Stomach (tissue), 9 donors: Measurements from ENCODE around the gene PARVB. TPM values are rescaled to one million over a fixed set of nuclear protein-coding genes. Genes with fewer than 3 reads are reported as not detected.

Experiments
- DNase-seq, 2 donors: peaks; one replicate each; pipeline versions ENCODE4 v3.0.0 to v3.0.0-alpha.2; 2013 to 2019
- H3K27ac ChIP-seq, 5 donors: fragments of 200-600 bp in 4 of 5; sonication (generic) in 4 of 5; one replicate each; pipeline ENCODE4 v1.5.1; 2013 to 2019; ENCODE audit warnings: mild to moderate bottlenecking in 1 of 5, moderate library complexity in 1 of 5
- H3K27me3 ChIP-seq, 3 donors: fragments of 200-600 bp; sonication (generic); one replicate each; pipeline ENCODE4 v1.5.1; 2017 to 2019; ENCODE audit warnings: mixed run types in 1 of 3
- H3K36me3 ChIP-seq, 4 donors: fragments of 200-600 bp; sonication (generic); 1 replicate in 3 of 4; 2 replicates in 1 of 4; pipeline ENCODE4 v1.5.1; 2016 to 2019
- H3K4me1 ChIP-seq, 4 donors: fragments of 200-600 bp; sonication (generic); one replicate each; pipeline ENCODE4 v1.5.1; 2016 to 2019
- H3K4me3 ChIP-seq, 4 donors: fragments of 200-600 bp; sonication (generic) in 3 of 4; one replicate each; pipeline ENCODE4 v1.5.1; 2016 to 2019; ENCODE audit warnings: mild to moderate bottlenecking in 1 of 4
- H3K9me3 ChIP-seq, 4 donors: fragments of 200-600 bp; sonication (generic); one replicate each; pipeline ENCODE4 v1.5.1; 2016 to 2019
- CTCF ChIP-seq, 7 experiments: fragments of 450-650 bp in 4 of 7; fragments of 200-600 bp in 3 of 7; sonication (generic) in 3 of 7; IDR thresholded peaks; one replicate each; pipeline ENCODE4 v1.5.1; 2016 to 2019; ENCODE audit warnings: antibody characterized with exemption in 7 of 7, control low read depth in 2 of 7, mild to moderate bottlenecking in 1 of 7
- EP300 ChIP-seq: sonication (generic); formaldehyde crosslinking; IDR thresholded peaks from one replicate; pipeline ENCODE4 v1.6.1; 2017; ENCODE audit warnings: antibody characterized with exemption
- POLR2A ChIP-seq, 4 donors: fragments of 450-650 bp; IDR thresholded peaks; one replicate each; pipeline ENCODE4 v1.6.1; 2016; ENCODE audit warnings: antibody characterized with exemption in 4 of 4, control low read depth in 2 of 4, mild to moderate bottlenecking in 1 of 4, moderate library complexity in 1 of 4
- POLR2AphosphoS5 ChIP-seq, 3 donors: sonication (generic); formaldehyde crosslinking; IDR thresholded peaks; one replicate each; pipeline ENCODE4 v1.6.1; 2016; ENCODE audit warnings: antibody characterized with exemption in 3 of 3
- WGBS, 5 donors: extraction: QIAGEN DNeasy Blood & Tissue Kit in 3 of 5; methylation state at CpG; one replicate each; pipeline versions ENCODE4 v1.1.5 to v1.1.7; 2013 to 2018; 5-methylcytosine and 5-hydroxymethylcytosine counted together
- intact Hi-C: fragments of 100-400 bp; cut with DNase I; formaldehyde crosslinking; loops from one replicate; pipeline ENCODE4 v1.15.1; 2023; ENCODE audit warnings: low total_unique reads
- polyA plus RNA-seq, 3 donors: library from polyadenylated mRNA; stranded (reverse); fragments of 200-250 nt; gene quantifications; one replicate each; pipeline ENCODE4 v1.2.3, GENCODE V29; 2013
- total RNA-seq, 5 donors: library from RNA; depleted of rRNA; stranded (reverse); fragments of >200 nt; gene quantifications; one replicate each; pipeline versions ENCODE4 v1.1.0 to v1.2.3, GENCODE V29; 2014 to 2016
- donor health status: healthy with polysubstance abuse.
- donor health status: Bipolar disorder and iron deficiency.
- donor health status: healthy.

The PARVB gene
- total and polyA plus RNA-seq, 8 donors: 2.9 to 143 (median 19.1) TPM

- intact Hi-C loops: no loop called here
- Histone ChIP-seq H3K36me3 (peaks cover 11 to 24% (median 20%) of the 10 kb centered on the region in 4 donors), H3K27me3 (no peaks in the 10 kb centered on the region), H3K4me1 (no peaks in the 10 kb centered on the region), H3K27ac (no peak overlapping the region), H3K9me3 (peaks cover 0 to 11% (median 4%) of the 10 kb centered on the region in 4 donors), H3K4me3 (no peak overlapping the region)
- 80 to 90% (median 88%) methylated on average over 8 of the region's 8 CpGs for WGBS, 5 donors
- TF ChIP-seq POLR2A (IDR thresholded peaks at IDR 0.05): no peak
- no peak for TF ChIP-seq POLR2AphosphoS5 (IDR thresholded peaks at IDR 0.05)
- no peak for DNase-seq
These were observed 21.1 kb upstream of the PARVB start for GRCh38 chr22:44002997-44003396.

- peaks cover 6 to 18% (median 15%) of the 10 kb centered on the region in 4 donors for H3K36me3 ChIP-seq
- intact Hi-C loops: no loop called here
- H3K27ac ChIP-seq: no peak overlapping the region
- TF ChIP-seq CTCF (IDR thresholded peaks at IDR 0.05) (peak in 1 of 7 experiments; percentile 3), POLR2AphosphoS5 (IDR thresholded peaks at IDR 0.05) (no peak)
- H3K4me3 ChIP-seq: no peak overlapping the region
- H3K27me3 ChIP-seq: no peaks in the 10 kb centered on the region
- no peaks in the 10 kb centered on the region for H3K4me1 ChIP-seq
- WGBS, 5 donors: 76 to 84% (median 83%) methylated on average over 7 of the region's 7 CpGs
- peaks cover 0 to 11% (median 4%) of the 10 kb centered on the region in 4 donors for H3K9me3 ChIP-seq
- no peak for DNase-seq
These were observed 20.5 kb upstream of the PARVB start for GRCh38 chr22:44003405-44004103.

GRCh38 chr22:44004104-44004460 lies 20.0 kb upstream of the PARVB start:
- 89 to 94% (median 91%) methylated on average over 7 of the region's 7 CpGs for WGBS, 5 donors
- intact Hi-C loops: no loop called here
- Histone ChIP-seq H3K4me1 (no peaks in the 10 kb centered on the region), H3K27me3 (no peaks in the 10 kb centered on the region), H3K27ac (no peak overlapping the region), H3K9me3 (peaks cover 0 to 11% (median 4%) of the 10 kb centered on the region in 4 donors), H3K4me3 (no peak overlapping the region), H3K36me3 (peaks cover 1 to 13% (median 9%) of the 10 kb centered on the region in 4 donors)
- no peak for DNase-seq
- TF ChIP-seq POLR2A (IDR thresholded peaks at IDR 0.05) (no peak), EP300 (no peak), CTCF (IDR thresholded peaks at IDR 0.05) (no peak), POLR2AphosphoS5 (IDR thresholded peaks at IDR 0.05) (no peak)

GRCh38 chr22:44005524-44005923 lies 18.6 kb upstream of the PARVB start:
- H3K9me3 ChIP-seq: peaks cover 0 to 11% (median 4%) of the 10 kb centered on the region in 4 donors
- no peak overlapping the region for H3K27ac ChIP-seq
- intact Hi-C loops: no loop called here
- H3K36me3 ChIP-seq: no peaks in the 10 kb centered on the region
- TF ChIP-seq CTCF (IDR thresholded peaks at IDR 0.05) (no peak), POLR2A (IDR thresholded peaks at IDR 0.05) (no peak), EP300 (no peak), POLR2AphosphoS5 (IDR thresholded peaks at IDR 0.05) (no peak)
- H3K4me3 ChIP-seq: no peak overlapping the region
- H3K27me3 ChIP-seq: no peaks in the 10 kb centered on the region
- no peaks in the 10 kb centered on the region for H3K4me1 ChIP-seq
- DNase-seq: no peak
- WGBS, 5 donors: 90 to 95% (median 92%) methylated on average over 4 of the region's 4 CpGs

GRCh38 chr22:44012162-44012561 lies 11.9 kb upstream of the PARVB start:
- Histone ChIP-seq H3K4me1 (no peaks in the 10 kb centered on the region), H3K27me3 (no peaks in the 10 kb centered on the region), H3K9me3 (no peaks in the 10 kb centered on the region), H3K4me3 (no peak overlapping the region), H3K36me3 (no peaks in the 10 kb centered on the region), H3K27ac (no peak overlapping the region)
- no peak for TF ChIP-seq EP300
- no peak for TF ChIP-seq CTCF (IDR thresholded peaks at IDR 0.05)
- no peak for TF ChIP-seq POLR2AphosphoS5 (IDR thresholded peaks at IDR 0.05)
- TF ChIP-seq POLR2A (IDR thresholded peaks at IDR 0.05): no peak
- 78 to 88% (median 85%) methylated on average over 5 of the region's 5 CpGs for WGBS, 5 donors
- intact Hi-C loops: no loop called here
- no peak for DNase-seq
